Measurements from ENCODE around the gene KRTAP10-1.
"Not testable (repeated sequence)": the region's sequence is repeated elsewhere in the genome, so short reads cannot be mapped to it uniquely, and the experiment has no call there.

Gene KRTAP10-1

GRCh38 chr21:44503006-44503889 is 36.7 kb downstream of the KRTAP10-1 start:
- DNase-seq (ENCODE audit: low read depth in 2 of 2), result not testable (repeated sequence)

GRCh38 chr21:44502171-44502958 is 37.6 kb downstream of the KRTAP10-1 start:
- DNase-seq (ENCODE audit: low read depth in 2 of 2), result no peak

GRCh38 chr21:44500111-44500510 is 39.9 kb downstream of the KRTAP10-1 start:
- no peak for DNase-seq (ENCODE audit: low read depth in 2 of 2)

- DNase-seq (ENCODE audit: low read depth in 2 of 2), result no peak
Observed at GRCh38 chr21:44499631-44500030, 40.4 kb downstream of the KRTAP10-1 start.

GRCh38 chr21:44499211-44499560 is 40.8 kb downstream of the KRTAP10-1 start:
- DNase-seq (ENCODE audit: low read depth in 2 of 2), result no peak

GRCh38 chr21:44498280-44499210 is 41.5 kb downstream of the KRTAP10-1 start:
- DNase-seq (ENCODE audit: low read depth in 2 of 2), result no peak

- DNase-seq (ENCODE audit: low read depth in 2 of 2), result no peak
Observed at GRCh38 chr21:44497703-44498126, 42.3 kb downstream of the KRTAP10-1 start.

- no peak for DNase-seq (ENCODE audit: low read depth in 2 of 2)
Observed at GRCh38 chr21:44496564-44497550, 43.1 kb downstream of the KRTAP10-1 start.

GRCh38 chr21:44495611-44496563 is 44.1 kb downstream of the KRTAP10-1 start:
- DNase-seq (ENCODE audit: low read depth in 2 of 2), result no peak

GRCh38 chr21:44494956-44495355 is 45.0 kb downstream of the KRTAP10-1 start:
- no peak for DNase-seq (ENCODE audit: low read depth in 2 of 2)

GRCh38 chr21:44494418-44494817 is 45.6 kb downstream of the KRTAP10-1 start:
- no peak for DNase-seq (ENCODE audit: low read depth in 2 of 2)

GRCh38 chr21:44492567-44493385 is 47.2 kb downstream of the KRTAP10-1 start:
- DNase-seq (ENCODE audit: low read depth in 2 of 2), result no peak

GRCh38 chr21:44490816-44491215 is 49.2 kb downstream of the KRTAP10-1 start:
- no peak for DNase-seq (ENCODE audit: low read depth in 2 of 2)

- DNase-seq (ENCODE audit: low read depth in 2 of 2), result no peak
Observed at GRCh38 chr21:44490405-44490804, 49.6 kb downstream of the KRTAP10-1 start.

GRCh38 chr21:44489962-44490361 is 50.0 kb downstream of the KRTAP10-1 start:
- DNase-seq (ENCODE audit: low read depth in 2 of 2), result no peak

All from activated CD4-positive, alpha-beta T cell treated with anti-CD3 and anti-CD28 coated beads for 24 hours (primary cell).